HAP-1 (cell line): ENCODE measurements around the gene EPHB2.
"Not testable (repeated sequence)": the region's sequence is repeated elsewhere in the genome, so short reads cannot be mapped to it uniquely, and the experiment has no call there.

Experiments
- DNase-seq, 2 experiments: peaks; one replicate each; pipeline ENCODE4 v3.0.0-alpha.2; 2016 to 2020; ENCODE audit warnings: low spot score in 2 of 2
- H3K27me3 ChIP-seq: fragments of 250-450 bp; sonication (Bioruptor Pico); 2 replicates; pipeline ENCODE4 v1.5.1; 2020; ENCODE audit warnings: low read depth, mild to moderate bottlenecking, moderate library complexity
- H3K36me3 ChIP-seq: fragments of 250-450 bp; sonication (Bioruptor Pico); replicated peaks from 2 replicates; pipeline ENCODE4 v1.5.1; 2020; ENCODE audit warnings: mild to moderate bottlenecking
- H3K4me1 ChIP-seq: fragments of 250-450 bp; sonication (Bioruptor Pico); 2 replicates; pipeline ENCODE4 v1.5.1; 2020; ENCODE audit warnings: mild to moderate bottlenecking
- H3K4me3 ChIP-seq: fragments of 250-450 bp; sonication (Bioruptor Pico); 2 replicates; pipeline ENCODE4 v1.5.1; 2020; ENCODE audit warnings: mild to moderate bottlenecking, moderate library complexity
- H3K9me3 ChIP-seq: fragments of 250-450 bp; sonication (Bioruptor Pico); 2 replicates; pipeline ENCODE4 v1.5.1; 2020; ENCODE audit warnings: mild to moderate bottlenecking, moderate library complexity
- in situ Hi-C: fragments of 300-500 bp; cut with MboI; formaldehyde crosslinking; loops from 3 replicates; pipeline ENCODE4 v1.14.3; 2020; ENCODE audit warnings: low sequenced_read_pairs, inconsistent platforms, mixed read lengths

The EPHB2 gene

DNA sequence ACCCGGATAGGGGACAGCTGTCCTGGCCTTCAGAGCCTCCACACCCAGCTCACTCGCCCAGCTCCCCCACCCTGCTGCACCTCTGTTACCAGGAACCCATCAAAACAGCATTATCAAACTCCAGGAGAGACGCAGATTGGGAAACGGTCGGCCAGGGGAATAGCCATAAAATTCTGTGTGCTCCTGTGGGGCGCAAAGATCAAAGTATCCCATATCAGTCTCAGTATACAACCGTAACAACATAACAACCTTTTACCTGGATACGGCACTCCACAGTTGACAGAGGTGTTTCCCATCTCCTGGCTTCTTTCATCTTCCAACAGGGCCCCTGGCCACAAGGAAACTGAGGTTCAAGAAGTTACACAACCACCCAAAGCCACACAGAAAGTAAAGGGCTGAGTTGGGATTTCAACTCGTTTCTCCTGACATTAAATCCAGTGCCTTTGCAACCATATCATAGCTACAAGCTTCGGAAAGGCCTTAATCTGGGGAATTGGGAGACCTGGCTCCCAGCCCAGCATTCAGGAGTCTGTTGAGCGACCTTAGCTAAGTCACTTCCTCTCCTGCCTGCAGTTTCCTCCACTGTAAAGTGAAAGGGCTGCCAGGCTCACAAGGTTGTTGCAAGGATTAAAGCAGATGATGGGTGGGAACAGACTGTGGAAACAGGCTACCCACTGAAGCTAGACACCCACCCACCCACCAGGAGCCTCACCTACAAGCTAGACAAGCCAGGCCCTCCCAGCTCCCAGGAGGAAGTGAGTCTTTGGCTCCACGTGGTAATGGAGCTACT is 8.1 kb upstream of the EPHB2 start:
- DNase-seq = no peak
- H3K27me3 ChIP-seq = no peaks in the 10 kb centered on the region
- in situ Hi-C loops = no loop called here
- no peak overlapping the region for H3K4me3 ChIP-seq
- no peaks in the 10 kb centered on the region for H3K36me3 ChIP-seq
- H3K9me3 ChIP-seq = no peaks in the 10 kb centered on the region
- H3K4me1 ChIP-seq = peaks cover 3% of the 10 kb centered on the region

DNA sequence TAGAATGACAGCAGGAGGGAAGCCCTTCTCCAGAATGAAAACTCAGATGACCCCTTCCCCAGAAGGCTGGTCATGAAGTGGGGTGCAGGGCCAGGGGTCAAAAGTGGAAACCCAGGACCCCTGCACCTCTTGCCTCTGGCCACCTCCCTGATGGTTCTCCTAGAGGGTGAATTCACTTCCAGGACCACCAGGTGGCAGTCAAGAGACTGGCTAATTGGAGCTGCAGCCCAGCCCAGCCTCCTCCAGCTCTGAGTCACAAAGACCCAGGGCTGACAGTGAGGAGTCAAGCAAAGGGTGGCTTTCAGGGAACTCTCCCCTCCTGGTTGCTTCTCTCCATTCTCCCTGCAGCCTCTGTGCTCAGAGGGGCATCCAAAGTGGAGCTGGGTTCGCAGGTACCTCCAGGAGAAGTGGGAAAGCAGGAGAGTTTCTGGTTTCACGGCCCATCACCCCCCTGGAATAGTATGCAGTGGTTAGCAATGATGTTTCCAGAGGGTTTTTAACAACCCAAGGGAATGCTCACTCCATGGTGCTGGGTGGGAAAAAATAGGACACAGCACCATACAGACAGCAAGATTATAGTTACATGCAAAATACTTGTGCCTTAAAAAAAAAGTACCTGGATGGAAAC is 6.1 kb upstream of the EPHB2 start:
- DNase-seq = peak; percentile 61 to 90
- Histone ChIP-seq H3K4me3 (no peak overlapping the region), H3K36me3 (no peaks in the 10 kb centered on the region), H3K27me3 (no peaks in the 10 kb centered on the region), H3K4me1 (peaks cover 3% of the 10 kb centered on the region), H3K9me3 (no peaks in the 10 kb centered on the region)
- in situ Hi-C loops = no loop called here

DNA sequence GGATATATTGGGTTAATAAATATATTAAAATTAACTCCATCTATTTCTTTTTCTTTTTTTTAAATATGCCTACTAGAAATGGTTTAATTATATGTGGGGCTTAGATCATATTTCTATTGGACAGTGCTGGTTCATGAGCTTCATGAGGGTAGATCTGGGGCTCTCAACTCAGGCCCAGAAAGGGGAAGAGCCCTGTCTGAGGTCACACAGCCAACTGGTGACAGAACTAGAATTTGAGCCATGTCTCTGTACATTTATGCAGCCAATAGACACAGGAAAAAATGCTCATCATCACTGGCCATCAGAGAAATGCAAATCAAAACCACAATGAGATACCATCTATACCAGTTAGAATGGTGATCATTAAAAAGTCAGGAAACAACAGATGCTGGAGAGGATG is 5.1 kb upstream of the EPHB2 start:
- DNase-seq = no peak
- in situ Hi-C loops = no loop called here
- Histone ChIP-seq H3K27me3 (no peaks in the 10 kb centered on the region), H3K9me3 (no peaks in the 10 kb centered on the region), H3K36me3 (no peaks in the 10 kb centered on the region), H3K4me3 (no peak overlapping the region), H3K4me1 (no peaks in the 10 kb centered on the region)

DNA sequence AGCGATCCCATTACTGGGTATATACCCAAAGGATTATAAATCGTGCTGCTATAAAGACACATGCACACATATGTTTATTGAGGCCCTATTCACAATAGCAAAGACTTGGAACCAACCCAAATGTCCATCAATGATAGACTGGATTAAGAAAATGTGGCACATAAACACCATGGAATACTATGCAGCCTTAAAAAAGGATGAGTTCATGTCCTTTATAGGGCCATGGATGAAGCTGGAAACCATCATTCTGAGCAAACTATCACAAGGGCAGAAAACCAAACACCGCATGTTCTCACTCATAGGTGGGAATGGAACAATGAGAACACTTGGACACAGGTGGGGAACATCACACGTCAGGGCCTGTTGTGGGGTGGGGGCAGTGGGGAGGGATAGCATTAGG is 4.5 kb upstream of the EPHB2 start:
- DNase-seq, H3K27me3 ChIP-seq, H3K4me1 ChIP-seq, H3K36me3 ChIP-seq, in situ Hi-C loops, H3K4me3 ChIP-seq, H3K9me3 ChIP-seq: not testable (repeated sequence)

DNA sequence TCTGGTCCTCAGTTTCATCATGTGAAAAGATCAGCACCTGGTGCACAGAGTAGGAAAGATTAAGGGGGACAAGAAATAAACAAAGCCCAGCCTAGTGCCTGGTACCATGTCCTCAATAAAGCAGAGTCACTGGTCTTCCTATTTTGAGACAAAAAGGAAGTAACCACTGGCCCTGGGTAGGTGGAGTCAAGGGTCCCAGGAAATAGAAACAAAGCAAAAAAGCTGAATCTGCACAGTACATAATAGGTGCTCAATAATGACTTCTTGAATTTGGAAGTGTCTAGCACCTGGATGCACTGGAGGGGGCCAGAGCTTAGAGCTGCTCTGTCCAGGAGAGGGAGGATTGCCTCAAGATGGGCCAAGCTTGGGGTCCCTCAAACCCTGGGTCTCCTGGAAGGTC is 1.9 kb upstream of the EPHB2 start:
- in situ Hi-C loops = no loop called here
- Histone ChIP-seq H3K4me3 (no peak overlapping the region), H3K36me3 (no peaks in the 10 kb centered on the region), H3K4me1 (no peaks in the 10 kb centered on the region; the same call in 1 of the 2 replicates), H3K27me3 (no peaks in the 10 kb centered on the region), H3K9me3 (no peaks in the 10 kb centered on the region)
- no peak for DNase-seq

DNA sequence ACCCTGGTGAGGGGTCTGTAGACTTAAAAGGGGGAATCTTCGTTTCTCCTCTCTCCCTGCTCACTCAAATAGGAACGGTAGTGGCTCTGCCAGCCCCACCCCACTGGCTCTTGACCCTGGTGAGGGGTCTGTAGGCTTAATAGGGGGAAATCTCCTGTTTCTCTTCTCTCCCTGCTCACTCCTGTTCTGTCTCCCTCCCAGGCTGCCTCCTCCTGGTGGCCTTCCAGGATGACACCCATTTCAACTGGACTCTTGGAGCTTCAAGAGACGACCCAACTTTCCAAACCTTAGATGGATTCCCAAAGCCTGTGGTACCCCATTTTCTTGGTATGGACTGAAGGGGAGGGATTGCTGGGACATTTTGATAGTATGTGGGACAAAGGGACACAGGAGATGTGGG is 1.4 kb upstream of the EPHB2 start:
- H3K36me3 ChIP-seq = no peaks in the 10 kb centered on the region
- H3K9me3 ChIP-seq = no peaks in the 10 kb centered on the region
- peak in 1 of 2 experiments; percentile 40 for DNase-seq
- H3K4me1 ChIP-seq = no peaks in the 10 kb centered on the region; the same call in 1 of the 2 replicates
- no peak overlapping the region for H3K4me3 ChIP-seq
- no peaks in the 10 kb centered on the region for H3K27me3 ChIP-seq
- in situ Hi-C loops = no loop called here

DNA sequence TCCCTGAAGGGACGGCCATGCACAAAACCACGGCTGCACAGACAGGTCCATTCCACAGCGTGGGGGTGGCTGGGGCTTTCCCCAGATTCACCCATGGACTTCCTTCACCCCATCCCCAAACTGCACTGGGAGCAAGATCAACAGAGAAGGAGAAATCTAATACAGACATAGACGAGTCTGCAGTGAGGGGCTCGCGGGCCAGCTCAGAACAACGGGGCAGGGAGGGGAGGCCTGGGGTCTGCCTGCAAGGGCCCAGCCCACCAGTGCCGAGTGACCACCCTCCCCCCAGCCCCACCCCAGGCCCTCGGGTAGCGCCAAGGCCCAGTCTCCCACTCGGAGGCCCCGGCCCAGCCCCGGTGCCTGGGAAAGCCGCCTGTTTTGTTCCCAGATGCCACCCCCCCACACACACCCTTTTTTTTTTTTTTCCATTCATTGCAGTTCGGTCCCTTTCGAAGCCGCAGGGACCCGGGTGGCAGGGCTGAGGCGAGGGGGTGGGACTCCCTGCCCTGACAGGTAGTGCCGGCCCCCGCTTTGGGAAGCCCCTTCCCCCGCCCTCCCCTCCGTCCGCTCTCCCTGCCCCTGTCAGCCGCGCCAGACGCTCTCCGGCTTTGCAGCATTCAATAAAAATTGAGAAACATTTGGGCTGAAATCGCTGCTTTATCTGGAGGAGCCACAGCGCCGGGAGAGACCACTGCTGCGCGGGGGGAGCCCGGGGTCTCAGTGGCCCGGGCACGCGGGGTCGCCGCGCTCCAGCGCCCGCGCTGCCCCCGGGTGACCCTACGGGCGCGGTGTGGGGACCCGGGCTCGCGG is 543 bp upstream of the EPHB2 start:
- H3K4me3 ChIP-seq = peak overlapping the region; percentile 28
- in situ Hi-C loops = no loop called here
- no peaks in the 10 kb centered on the region; the same call in 1 of the 2 replicates for H3K4me1 ChIP-seq
- H3K9me3 ChIP-seq = no peaks in the 10 kb centered on the region
- peak; percentile 70 to 83 for DNase-seq
- H3K27me3 ChIP-seq = no peaks in the 10 kb centered on the region
- no peaks in the 10 kb centered on the region for H3K36me3 ChIP-seq

DNA sequence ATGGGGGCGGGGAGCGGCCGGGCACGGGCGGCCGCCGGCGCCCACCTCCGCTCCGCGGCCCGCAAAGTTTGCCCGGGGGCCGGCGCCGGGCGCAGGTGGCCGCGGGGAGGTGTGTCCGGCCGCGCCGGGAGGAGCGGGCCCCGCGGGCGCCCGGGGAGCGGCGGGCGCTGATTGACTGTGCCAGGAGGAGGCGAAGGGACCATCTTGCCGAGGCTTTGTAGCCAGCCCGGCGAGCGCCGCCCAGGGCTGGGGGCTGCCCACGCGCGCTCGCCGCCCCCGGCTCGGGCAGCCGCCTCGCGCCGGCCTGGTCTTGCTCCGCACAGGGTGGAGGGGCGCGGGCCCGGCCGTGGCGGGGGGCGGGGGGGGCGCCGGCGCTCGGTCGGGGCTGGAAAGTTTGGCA is 432 bp downstream of the EPHB2 start:
- in situ Hi-C loops = no loop called here
- Histone ChIP-seq H3K4me3 (peak overlapping the region; percentile 30; the same call in 1 of the 2 replicates), H3K36me3 (no peaks in the 10 kb centered on the region), H3K27me3 (no peaks in the 10 kb centered on the region), H3K4me1 (no peaks in the 10 kb centered on the region; the same call in 1 of the 2 replicates), H3K9me3 (no peaks in the 10 kb centered on the region)
- DNase-seq = no peak

DNA sequence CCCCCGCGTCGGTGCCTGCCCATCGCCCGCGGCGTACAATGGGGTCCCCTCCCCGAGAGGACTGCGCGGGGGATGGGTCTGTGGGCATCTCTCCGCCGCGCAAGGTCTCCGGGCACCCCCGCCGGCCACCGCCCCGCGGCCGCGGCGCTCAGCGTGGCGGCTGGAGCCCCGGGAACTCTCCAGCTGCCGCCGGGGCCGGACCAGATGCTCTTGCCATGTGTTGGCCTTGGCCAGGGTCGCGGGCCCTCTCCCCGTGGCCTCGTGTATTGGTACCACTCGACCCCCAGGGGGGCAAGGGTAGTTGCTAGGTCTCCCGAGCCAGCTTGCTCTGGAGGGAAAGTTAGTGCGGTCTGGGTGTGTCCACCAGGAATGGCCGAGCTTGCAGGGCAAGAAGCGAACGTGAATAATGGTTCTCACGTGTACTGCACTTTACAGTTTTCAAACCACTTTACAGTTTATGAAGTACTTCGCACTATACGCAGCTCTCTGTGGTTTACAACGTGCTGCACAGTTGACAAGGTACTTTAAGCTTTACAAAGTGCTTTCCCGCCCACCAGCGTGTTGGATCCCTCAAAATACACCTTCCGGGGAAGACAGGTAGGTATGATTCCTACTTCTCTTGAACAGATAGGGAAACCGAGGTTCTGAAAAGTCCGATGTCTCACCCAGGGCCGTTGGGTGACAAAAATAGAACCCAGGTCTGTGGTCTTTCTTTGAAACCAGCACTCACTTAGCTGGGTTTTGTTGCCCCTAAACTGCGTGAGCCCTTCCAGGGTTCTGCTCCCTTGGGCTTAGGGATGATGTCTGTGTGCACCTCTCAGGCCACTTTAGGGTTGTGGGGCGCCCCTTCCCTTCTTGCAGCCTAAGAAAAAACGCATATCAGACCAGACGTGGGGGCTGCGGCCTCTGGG is 1.2 kb downstream of the EPHB2 start:
- H3K4me3 ChIP-seq = peak overlapping the region; percentile 30
- in situ Hi-C loops = no loop called here
- no peaks in the 10 kb centered on the region for H3K36me3 ChIP-seq
- no peaks in the 10 kb centered on the region for H3K27me3 ChIP-seq
- no peaks in the 10 kb centered on the region for H3K9me3 ChIP-seq
- no peak for DNase-seq
- no peaks in the 10 kb centered on the region; the same call in 1 of the 2 replicates for H3K4me1 ChIP-seq

DNA sequence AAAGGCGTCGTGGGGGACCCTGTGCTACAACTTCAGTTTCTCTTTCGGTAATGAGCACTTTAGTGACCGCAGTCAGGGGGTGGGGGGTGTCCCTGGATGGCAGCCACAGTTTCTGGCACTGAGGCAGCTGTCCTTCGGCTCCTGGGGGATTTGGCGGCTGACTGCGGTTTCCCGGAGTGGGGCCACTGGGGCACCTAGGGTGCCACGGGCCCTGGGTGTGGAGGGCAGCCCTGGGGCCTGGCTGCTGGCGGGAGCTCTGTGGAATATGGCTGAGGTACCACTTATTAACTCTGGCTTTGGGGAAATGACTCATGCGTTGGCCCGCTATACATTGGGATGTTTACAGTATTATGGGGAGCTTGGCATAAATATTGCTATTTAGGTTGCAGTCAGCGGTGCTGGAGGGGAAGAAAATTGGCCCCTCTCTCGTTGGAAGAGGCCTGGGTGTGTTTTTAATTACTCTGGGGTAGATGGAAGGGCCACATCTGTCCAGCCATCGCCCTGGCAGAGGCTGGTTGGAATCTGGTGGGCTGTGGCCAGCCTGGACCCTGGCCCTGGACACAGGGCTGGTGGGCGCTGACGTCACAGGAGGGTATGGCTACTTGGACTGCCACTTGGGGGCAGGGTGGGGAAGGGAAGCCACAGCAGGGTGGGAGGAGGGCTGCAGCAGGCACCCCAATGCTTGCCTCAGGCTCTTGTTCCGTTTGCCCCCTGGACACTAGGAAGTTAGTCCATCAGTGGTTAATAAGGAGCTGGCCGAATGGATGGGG is 2.0 kb downstream of the EPHB2 start:
- H3K27me3 ChIP-seq = no peaks in the 10 kb centered on the region
- no peaks in the 10 kb centered on the region; the same call in 1 of the 2 replicates for H3K4me1 ChIP-seq
- H3K9me3 ChIP-seq = no peaks in the 10 kb centered on the region
- H3K36me3 ChIP-seq = no peaks in the 10 kb centered on the region
- in situ Hi-C loops = no loop called here
- no peak overlapping the region for H3K4me3 ChIP-seq
- DNase-seq = no peak

DNA sequence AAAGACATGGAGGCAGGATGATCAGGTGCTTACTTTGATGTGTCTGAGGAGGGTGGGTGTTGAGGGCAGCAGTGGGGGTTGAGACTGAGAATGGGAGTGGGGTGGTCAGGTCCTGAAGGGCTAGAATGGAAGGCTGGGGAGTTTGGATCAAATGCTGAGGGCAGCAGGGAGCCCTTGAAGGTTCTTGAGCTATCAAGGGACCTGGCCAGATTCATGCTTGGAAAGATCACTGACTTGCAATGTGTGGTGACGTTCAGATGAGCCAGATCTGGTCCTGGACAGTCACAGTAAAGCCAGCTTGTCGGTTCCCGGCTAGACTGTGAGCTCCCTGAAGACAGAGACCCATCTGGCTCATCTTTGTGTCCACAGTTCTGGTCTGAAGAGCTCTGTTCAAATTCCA is 3.8 kb downstream of the EPHB2 start:
- DNase-seq = no peak
- Histone ChIP-seq H3K4me3 (no peak overlapping the region), H3K36me3 (no peaks in the 10 kb centered on the region), H3K9me3 (no peaks in the 10 kb centered on the region), H3K4me1 (no peaks in the 10 kb centered on the region; the same call in 1 of the 2 replicates), H3K27me3 (no peaks in the 10 kb centered on the region)
- in situ Hi-C loops = no loop called here

DNA sequence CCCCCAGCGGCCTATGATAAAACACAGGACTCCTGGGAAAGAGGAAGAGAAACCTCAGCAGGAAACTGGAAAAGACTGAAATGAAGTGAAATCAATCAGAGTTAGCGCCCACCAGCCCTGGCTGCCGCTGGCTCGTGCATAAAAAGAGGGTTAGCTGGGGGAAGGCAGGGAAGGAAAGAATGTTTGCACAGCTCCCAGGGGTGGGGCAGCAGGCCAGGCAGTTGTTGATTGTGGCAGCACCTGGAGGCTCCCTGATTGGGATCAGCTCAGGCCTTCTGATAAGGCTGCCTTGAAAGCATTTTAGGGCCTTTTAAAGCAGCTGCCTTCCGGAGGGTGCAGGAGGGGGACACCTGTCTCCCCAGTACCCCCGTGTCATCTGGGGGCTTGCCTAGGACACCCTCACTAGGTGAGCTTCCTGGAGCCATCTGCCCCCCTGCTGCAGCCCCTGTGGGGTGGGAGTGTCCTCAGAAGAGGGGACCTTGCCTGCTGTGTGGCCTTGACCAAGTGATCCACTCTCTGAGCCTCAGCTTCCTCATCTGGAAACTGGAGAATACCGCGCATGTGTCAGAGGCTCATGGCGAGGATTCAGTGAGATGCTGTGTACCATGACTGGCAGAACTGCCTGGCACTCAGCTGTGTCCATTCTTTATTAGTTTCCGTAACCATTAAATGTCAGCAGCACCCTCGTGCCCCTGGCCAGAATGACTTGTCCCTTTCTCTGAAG is 6.6 kb downstream of the EPHB2 start:
- no peaks in the 10 kb centered on the region for H3K36me3 ChIP-seq
- in situ Hi-C loops = no loop called here
- H3K9me3 ChIP-seq = no peaks in the 10 kb centered on the region
- DNase-seq = no peak
- no peaks in the 10 kb centered on the region for H3K27me3 ChIP-seq
- H3K4me1 ChIP-seq = no peaks in the 10 kb centered on the region
- no peak overlapping the region for H3K4me3 ChIP-seq
